Neural cell (in vitro differentiated cells): ENCODE results near the gene IST1.

Experiments
- CTCF ChIP-seq: fragments of 450-650 bp; IDR thresholded peaks from 2 replicates; pipeline ENCODE4 v1.5.1; 2014; ENCODE audit warnings: antibody characterized with exemption, mild to moderate bottlenecking, moderate library complexity; ENCODE audit not compliant: poor library complexity, severe bottlenecking
- EZH2 ChIP-seq: fragments of 200-600, 300-800 bp; shearing (Covaris generic), sonication (generic); IDR thresholded peaks from 2 replicates; pipeline ENCODE4 v1.6.1; 2014; ENCODE audit warnings: antibody characterized with exemption, low read length, borderline replicate concordance, mild to moderate bottlenecking; ENCODE audit not compliant: insufficient read depth, poor library complexity, severe bottlenecking
- POLR2AphosphoS5 ChIP-seq: IDR thresholded peaks from 2 replicates; pipeline ENCODE4 v1.6.1; 2012
- REST ChIP-seq: IDR thresholded peaks from 2 replicates; pipeline ENCODE4 v1.6.1; 2012; ENCODE audit warnings: borderline replicate concordance

GRCh38 chr16:71930013-71930563 lies 34.8 kb downstream of the IST1 start:
- no peak for TF ChIP-seq CTCF
- no peak for TF ChIP-seq POLR2AphosphoS5
- no peak for TF ChIP-seq REST
- no peak for TF ChIP-seq EZH2
